Stimulated activated CD4-positive, alpha-beta T cell treated with anti-CD3 and anti-CD28 coated beads, Interleukin-2, amount 100 ng/mL, for 48 hours (primary cell): ENCODE data around the gene SPEN.
"Not testable (repeated sequence)": the region's sequence is repeated elsewhere in the genome, so short reads cannot be mapped to it uniquely, and the experiment has no call there.

ENCODE experiments used
- DNase-seq, 2 donors: peaks; one replicate each; pipeline ENCODE4 v3.0.0-alpha.2; 2020

The SPEN gene

DNA sequence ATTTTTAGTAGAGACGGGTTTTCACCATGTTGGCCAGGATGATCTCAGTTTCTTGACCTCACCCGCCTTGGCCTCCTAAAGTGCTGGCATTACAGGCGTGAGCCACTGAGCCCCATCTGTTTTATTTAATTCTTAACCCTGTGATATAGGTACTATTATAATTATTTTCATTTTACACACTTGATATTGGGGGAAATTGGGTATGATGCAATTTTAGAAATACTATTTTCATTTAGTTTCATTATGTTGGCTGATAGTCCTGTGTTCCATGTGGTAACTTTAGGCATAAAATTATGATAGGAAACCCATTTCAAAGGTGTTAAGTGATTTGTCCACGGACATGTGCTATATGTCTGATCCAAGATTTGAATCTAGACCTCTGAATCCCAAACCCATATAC lies 61.1 kb downstream of the SPEN start:
- no peak for DNase-seq

DNA sequence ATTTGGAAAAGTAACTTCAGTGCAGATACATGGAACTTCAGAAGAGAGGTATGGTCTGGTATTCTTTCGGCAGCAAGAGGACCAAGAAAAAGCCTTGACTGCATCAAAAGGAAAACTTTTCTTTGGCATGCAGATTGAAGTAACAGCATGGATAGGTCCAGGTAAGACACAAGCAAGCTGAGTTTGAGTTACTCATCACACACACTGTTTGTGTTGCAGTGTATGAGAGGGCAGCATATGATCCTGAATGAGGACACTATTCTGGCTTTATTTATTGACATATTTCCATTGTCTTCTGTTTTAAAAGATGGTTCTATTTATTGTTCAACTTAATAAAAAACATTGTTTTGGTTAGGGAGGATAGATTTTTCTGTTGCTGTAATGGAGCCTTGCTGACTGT lies 63.6 kb downstream of the SPEN start:
- DNase-seq, result no peak

DNA sequence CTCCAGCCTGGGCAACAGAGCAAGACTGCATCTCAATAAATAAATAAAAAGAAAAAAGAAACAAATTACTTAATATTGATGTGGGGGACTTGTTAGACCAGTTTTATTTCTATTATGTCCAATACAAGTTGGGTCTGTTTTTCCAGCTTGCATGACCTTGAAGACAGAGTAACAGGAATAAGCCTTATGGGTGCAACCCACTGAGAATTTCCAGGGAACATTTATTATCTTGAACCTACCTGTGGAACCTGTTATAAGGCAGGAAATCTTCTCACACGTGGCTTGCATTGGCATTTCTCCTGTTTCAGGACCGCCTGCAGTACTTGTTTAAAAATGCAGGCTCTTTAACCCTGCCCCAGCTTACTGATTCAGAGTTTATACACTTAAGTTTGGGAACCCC lies 64.4 kb downstream of the SPEN start:
- DNase-seq, result no peak

DNA sequence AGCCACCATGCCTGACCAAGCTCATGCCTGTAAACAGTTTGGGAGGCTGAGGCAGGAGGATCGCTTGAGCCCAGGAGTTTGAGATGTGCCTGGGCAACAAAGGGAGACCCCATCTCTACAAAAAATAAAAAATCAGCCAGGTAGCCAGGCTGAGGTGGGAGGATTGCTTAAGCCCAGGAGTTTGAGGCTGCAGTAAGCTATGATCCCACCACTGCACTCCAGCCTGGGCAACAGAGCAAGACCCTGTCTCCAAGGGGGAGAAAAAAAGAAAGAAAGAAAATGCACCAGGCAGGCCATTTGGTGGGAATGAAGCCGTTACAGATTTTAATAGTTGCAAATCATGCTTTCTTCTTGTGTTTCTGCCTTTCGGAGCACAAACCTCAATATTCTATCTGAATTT lies 66.1 kb downstream of the SPEN start:
- DNase-seq, result not testable (repeated sequence)

DNA sequence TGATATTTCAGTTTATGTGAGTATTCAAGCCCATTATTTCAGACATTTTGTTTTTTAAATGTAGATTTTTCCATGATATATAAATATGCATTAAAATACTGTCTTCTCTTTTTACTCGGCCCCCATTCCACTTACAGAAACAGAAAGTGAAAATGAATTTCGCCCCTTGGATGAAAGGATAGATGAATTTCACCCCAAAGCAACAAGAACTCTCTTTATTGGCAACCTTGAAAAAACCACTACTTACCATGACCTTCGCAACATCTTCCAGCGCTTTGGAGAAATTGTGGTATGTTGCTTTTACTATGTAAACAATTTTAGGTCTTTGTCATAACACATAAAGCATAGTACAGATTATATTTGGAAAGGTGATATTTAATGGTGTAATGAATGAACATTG lies 68.5 kb downstream of the SPEN start:
- DNase-seq, result no peak

DNA sequence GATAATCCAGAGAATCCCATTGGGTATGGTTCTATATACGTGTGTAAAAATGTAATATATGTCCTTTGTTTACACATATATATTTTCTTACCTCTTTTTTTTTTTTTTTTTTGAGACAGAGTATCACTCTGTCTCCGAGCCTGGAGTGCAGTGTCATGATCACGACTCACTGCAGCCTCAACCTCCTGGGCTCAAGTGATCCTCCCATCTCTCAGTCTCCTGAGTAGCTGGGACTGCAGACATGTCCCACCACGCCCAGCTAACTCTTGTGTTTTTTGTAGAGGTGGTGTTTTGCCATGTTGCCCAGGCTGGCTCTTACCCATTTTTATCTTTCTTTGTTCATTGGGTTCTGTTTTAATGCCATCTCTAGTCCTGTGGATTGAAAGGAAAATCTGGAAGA lies 68.9 kb downstream of the SPEN start:
- DNase-seq, result no peak

DNA sequence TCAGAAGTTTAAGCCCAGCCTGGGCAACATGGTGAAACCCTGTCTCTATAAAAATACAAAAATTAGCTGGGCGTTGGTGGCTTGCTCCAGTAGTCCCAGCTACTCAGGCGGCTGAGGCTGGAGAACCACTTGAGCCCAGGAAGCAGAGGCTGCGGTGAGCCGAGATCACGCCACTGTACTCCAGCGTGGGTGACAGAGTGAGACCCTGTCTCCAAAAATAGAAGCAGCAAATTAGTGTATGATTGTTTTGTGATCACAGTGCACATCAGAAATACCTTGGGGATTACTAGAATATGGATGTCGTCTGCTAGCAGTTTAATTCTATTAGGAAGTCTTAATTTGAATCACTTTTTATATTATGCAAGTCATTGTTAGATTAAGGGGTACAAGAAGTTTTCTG lies 69.4 kb downstream of the SPEN start:
- no peak for DNase-seq

DNA sequence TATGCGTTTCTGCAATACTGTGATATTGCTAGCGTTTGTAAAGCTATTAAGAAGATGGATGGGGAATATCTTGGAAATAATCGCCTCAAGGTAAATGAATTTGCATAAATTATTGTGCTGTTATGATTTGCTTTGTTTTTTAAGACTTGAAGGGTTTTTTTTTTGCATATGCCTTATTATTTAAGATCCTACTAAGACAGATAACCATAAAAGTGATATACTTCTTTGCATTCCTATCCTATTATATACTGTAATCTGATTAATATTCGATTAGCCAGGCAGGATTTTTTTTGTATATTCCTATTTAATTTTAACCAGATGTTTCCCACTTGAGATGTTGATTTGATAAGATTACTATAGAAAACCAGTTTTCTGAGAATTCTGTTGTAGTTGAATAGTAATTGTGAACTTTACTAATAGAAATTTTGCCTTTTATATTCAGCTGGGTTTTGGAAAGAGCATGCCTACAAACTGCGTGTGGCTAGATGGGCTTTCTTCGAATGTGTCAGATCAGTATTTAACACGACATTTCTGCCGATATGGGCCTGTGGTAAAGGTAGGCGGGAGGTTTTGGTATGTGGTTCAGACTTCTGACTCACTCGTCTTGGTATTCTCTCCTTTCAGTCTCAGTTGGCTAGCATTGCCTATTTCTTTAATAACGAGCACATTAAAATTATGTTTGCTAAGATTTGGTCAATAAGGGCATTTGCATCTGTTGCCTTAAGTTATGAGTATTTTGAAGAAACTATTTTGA lies 71.6 kb downstream of the SPEN start:
- peak; percentile 49 to 59 for DNase-seq

DNA sequence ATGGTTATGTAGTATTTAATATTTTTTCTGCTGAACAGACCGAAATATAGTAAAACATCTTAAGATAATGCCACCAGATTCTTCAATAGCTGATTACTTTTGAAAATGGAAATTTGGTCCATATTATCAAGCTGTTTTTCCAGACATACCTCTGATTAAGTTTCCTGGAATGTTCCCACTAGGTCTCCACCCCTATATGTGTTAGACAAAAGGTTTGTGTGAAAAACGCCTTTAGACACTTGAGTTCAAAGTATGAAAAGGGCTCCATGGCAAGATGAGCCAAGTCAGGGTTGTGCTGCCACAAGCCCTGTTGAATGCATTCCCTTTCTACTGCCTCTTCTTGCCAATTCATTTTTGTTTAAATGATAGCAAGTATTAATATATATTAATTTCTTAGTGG lies 75.7 kb downstream of the SPEN start:
- no peak for DNase-seq

DNA sequence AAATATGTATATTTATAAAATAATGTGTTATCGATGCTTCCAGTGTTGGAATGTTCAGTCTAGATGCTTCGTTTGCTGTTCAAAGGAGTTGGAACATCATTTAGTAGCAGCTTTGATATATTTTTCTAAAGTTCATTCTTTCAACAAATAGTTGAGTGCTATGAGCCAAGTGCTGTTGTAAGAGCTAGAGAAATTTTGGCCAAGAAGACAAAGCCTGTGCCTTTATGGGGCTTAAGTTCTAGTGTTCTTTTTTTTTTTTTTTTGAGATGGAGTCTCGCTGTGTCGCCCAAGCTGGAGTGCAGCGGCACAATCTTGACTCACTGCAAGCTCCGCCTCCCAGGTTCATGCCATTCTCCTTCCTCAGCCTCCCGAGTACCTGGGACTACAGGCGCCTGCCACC lies 78.9 kb downstream of the SPEN start:
- not testable (repeated sequence) for DNase-seq

DNA sequence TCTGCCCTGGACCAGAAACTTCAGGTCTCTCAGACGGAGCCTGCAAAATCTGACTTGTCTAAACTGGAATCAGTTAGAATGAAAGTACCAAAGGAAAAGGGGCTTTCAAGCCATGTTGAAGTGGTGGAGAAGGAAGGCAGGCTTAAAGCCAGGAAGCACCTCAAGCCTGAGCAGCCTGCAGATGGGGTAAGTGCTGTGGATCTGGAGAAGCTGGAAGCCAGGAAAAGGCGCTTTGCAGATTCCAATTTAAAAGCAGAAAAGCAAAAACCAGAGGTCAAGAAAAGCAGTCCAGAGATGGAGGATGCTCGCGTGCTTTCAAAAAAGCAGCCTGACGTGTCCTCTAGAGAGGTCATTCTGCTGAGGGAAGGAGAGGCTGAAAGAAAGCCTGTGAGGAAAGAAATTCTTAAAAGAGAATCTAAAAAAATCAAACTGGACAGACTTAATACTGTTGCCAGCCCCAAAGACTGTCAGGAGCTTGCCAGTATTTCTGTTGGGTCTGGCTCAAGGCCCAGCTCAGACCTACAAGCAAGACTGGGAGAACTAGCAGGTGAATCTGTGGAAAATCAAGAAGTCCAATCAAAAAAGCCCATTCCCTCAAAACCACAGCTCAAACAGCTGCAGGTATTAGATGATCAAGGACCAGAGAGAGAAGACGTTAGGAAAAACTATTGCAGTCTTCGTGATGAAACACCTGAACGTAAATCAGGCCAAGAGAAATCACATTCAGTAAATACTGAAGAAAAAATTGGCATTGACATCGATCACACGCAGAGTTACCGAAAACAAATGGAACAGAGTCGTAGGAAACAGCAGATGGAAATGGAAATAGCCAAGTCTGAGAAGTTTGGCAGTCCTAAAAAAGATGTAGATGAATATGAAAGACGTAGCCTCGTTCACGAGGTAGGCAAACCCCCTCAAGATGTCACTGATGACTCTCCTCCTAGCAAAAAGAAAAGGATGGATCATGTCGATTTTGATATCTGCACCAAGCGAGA lies 81.8 kb downstream of the SPEN start:
- no peak for DNase-seq

DNA sequence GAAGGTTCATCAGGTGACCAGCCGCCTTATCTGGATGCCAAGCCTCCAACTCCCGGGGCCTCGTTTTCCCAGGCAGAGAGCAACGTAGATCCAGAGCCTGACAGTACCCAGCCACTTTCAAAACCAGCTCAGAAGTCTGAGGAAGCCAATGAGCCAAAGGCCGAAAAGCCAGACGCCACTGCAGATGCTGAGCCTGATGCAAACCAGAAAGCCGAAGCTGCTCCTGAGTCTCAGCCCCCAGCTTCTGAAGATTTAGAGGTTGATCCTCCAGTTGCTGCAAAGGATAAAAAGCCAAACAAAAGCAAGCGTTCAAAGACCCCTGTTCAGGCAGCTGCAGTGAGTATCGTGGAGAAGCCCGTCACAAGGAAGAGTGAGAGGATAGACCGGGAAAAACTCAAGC lies 83.9 kb downstream of the SPEN start:
- no peak for DNase-seq

DNA sequence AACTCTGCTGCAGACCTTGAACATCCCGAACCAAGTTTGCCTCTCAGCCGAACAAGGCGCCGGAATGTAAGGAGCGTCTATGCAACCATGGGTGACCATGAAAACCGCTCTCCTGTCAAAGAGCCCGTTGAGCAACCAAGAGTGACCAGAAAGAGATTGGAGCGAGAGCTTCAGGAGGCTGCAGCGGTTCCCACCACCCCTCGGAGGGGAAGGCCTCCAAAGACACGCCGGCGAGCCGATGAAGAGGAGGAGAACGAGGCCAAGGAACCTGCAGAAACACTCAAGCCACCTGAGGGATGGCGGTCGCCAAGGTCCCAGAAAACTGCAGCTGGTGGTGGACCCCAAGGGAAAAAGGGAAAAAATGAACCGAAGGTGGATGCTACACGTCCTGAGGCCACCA lies 84.4 kb downstream of the SPEN start:
- no peak for DNase-seq

DNA sequence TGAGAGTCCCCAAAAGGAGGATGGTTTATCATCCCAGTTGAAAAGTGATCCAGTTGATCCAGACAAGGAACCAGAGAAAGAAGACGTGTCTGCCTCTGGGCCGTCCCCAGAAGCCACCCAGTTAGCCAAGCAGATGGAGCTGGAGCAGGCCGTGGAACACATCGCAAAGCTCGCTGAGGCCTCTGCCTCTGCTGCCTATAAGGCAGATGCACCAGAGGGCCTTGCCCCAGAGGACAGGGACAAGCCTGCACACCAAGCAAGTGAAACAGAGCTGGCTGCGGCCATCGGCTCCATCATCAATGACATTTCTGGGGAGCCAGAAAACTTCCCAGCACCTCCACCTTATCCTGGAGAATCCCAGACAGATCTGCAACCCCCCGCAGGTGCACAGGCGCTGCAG lies 85.1 kb downstream of the SPEN start:
- DNase-seq, result no peak

DNA sequence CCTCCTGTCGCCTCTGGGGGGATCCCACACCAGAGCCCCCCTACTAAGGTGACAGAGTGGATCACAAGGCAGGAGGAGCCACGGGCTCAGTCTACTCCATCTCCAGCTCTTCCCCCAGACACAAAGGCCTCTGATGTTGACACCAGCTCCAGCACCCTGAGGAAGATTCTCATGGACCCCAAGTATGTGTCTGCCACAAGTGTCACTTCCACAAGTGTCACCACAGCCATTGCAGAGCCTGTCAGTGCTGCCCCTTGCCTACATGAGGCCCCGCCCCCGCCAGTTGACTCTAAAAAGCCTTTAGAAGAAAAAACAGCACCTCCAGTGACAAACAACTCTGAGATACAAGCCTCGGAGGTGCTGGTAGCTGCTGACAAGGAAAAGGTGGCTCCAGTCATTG lies 86.2 kb downstream of the SPEN start:
- DNase-seq, result no peak

DNA sequence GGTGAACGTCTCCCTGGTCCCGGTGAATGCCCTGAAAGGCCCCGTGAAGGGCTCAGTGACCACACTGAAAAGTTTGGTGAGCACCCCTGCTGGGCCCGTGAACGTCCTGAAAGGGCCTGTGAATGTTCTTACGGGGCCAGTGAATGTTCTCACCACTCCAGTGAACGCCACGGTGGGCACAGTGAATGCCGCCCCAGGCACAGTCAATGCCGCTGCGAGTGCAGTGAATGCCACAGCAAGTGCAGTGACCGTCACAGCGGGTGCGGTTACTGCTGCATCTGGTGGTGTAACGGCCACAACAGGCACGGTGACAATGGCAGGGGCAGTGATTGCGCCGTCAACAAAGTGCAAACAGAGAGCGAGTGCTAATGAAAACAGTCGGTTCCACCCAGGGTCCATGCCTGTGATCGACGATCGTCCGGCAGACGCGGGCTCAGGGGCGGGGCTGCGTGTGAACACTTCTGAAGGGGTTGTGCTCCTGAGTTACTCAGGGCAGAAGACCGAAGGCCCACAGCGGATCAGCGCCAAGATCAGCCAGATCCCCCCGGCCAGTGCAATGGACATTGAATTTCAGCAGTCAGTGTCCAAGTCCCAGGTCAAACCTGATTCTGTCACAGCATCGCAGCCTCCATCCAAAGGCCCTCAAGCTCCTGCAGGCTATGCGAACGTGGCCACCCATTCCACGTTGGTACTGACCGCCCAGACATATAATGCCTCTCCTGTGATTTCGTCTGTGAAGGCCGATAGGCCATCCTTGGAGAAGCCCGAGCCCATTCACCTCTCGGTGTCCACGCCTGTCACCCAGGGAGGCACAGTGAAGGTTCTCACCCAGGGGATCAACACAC lies 86.9 kb downstream of the SPEN start:
- no peak for DNase-seq

DNA sequence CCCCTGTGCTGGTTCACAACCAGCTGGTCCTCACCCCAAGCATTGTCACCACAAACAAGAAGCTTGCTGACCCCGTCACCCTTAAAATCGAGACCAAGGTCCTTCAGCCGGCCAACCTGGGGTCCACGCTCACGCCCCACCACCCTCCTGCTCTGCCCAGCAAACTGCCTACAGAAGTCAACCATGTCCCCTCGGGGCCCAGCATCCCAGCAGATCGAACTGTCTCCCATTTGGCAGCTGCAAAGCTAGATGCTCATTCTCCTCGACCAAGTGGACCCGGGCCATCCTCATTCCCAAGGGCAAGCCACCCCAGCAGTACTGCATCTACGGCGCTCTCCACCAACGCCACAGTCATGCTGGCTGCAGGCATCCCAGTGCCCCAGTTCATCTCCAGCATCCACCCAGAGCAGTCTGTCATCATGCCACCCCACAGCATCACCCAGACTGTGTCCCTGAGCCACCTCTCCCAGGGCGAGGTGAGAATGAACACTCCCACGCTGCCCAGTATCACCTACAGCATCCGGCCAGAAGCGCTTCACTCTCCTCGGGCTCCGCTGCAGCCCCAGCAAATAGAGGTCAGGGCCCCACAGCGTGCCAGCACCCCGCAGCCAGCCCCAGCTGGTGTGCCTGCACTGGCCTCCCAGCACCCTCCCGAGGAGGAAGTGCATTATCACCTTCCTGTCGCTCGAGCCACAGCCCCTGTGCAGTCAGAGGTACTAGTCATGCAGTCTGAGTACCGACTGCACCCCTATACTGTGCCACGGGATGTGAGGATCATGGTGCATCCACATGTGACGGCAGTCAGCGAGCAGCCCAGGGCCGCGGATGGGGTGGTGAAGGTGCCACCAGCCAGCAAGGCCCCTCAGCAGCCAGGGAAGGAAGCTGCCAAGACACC lies 87.8 kb downstream of the SPEN start:
- DNase-seq, result no peak

DNA sequence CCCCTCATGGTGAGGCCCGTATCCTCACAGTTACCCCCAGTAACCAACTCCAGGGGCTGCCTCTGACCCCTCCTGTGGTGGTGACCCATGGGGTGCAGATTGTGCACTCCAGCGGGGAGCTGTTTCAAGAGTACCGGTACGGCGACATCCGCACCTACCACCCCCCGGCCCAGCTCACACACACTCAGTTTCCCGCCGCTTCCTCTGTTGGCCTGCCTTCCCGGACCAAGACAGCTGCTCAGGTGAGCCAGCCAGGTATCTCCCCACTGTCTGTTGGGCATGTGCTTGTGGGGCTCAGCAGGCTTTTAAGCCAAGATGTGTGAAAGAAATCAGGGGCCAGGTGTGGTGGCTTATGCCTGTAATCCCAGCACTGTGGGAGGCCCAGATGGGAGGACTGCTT lies 88.5 kb downstream of the SPEN start:
- no peak for DNase-seq

DNA sequence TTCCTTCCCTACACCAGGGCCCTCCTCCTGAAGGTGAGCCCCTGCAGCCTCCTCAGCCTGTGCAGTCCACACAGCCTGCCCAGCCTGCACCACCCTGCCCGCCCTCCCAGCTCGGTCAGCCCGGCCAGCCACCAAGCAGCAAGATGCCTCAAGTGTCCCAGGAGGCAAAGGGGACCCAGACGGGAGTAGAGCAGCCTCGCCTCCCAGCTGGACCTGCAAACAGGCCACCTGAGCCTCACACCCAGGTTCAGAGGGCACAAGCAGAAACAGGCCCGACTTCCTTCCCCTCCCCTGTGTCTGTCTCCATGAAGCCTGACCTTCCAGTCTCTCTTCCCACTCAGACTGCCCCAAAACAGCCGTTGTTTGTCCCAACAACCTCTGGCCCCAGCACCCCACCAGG lies 89.6 kb downstream of the SPEN start:
- DNase-seq, result no peak

DNA sequence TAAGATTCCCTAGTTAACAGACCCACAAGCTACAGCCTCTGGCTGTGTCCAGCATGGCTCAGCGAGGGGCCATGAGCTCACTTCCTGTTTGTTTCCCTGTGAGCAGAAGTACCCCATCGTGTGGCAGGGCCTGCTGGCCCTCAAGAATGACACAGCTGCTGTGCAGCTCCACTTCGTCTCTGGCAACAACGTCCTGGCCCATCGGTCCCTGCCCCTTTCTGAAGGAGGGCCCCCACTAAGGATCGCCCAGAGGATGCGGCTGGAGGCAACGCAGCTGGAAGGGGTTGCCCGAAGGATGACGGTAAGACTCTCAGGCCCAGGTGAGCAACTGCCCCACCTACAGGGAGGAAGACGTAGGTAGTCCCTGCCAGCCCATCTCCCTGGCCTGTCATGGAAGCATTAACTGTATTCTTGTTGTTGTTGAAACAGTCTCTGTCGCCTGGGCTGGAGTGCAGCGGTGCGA lies 90.2 kb downstream of the SPEN start:
- DNase-seq, result no peak

DNA sequence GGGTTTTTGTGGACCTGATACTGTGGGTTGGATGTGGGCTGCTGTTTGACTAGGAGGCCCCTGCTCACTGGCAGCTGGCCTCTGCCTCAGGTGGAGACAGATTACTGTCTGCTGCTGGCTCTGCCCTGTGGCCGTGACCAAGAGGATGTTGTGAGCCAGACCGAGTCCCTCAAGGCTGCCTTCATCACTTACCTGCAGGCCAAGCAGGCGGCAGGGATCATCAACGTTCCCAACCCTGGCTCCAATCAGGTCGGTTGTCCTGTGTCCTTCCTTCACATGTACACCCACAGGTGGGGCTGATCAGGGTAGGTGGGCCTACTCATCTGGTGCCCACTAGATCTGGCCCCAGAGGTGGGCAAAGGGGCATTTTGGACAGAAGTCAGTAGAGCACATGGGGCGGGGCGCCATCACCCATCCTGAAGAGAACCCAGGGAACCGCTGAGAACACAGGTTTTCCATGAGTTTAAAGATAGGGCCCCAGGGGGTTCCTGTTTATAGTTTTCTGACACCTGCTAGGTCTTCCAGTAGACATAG lies 91.2 kb downstream of the SPEN start:
- no peak for DNase-seq
